Heart left ventricle (tissue), 13 donors: ENCODE data around the gene DNMT1.

ENCODE experiments used
- CTCF ChIP-seq, 12 donors: fragments of 200-600 bp; sonication (generic) in 4 of 12; IDR thresholded peaks; one replicate each; pipeline versions ENCODE4 v1.5.0 to v1.8.0; 2018 to 2022; ENCODE audit warnings: antibody characterized with exemption in 12 of 12, mild to moderate bottlenecking in 5 of 12
- POLR2A ChIP-seq, 2 donors: fragments of 450-650 bp; IDR thresholded peaks; one replicate each; pipeline ENCODE4 v1.6.1; 2017; ENCODE audit warnings: antibody characterized with exemption in 2 of 2, mild to moderate bottlenecking in 2 of 2, moderate library complexity in 2 of 2
- donor health status: ischemic (EF 13 %, LVEDD 7.1; RV severe dilation, severe dysfunction).
- donor health status: DM: no; HTN: yes; CAD: no.
- donor health status: DM: no; HTN: no; CAD: no.
- donor health status: ischemic (EF 25% LVEDD 6.9; RV normal size, moderate dysfunction).
- donor health status: ischemic (EF 25% LVEDD 5.7; RV mildly dilated, moderate dysfunction).
- donor health status: ischemic (EF 35%, LVEDD 5.7; RV mildly dilated, moderate dysfunction).
- donor health status: nonischemic (EF 11% LVEDD 7.7; RV severe dilation, severe dysfunction).
- donor health status: DM: yes; HTN: yes; CAD: no.
- donor health status: PGD.
- donor health status: ischemic (EF 29% LVEDD 5.4; RV normal size, mild dysfunction).
- donor health status: nonischemic (EF 23%, LVEDD 6.1; RV moderate dilation, normal function).

GRCh38 chr19:10222201-10222890, 27.6 kb upstream of the DNMT1 start:
- TF ChIP-seq CTCF (IDR thresholded peaks at IDR 0.05) (no peak), POLR2A (IDR thresholded peaks at IDR 0.05) (no peak)
